SH-SY5Y (cell line): ENCODE results near the gene CEP131.

Experiments used
- GATA2 ChIP-seq: IDR thresholded peaks from 2 replicates; pipeline ENCODE4 v1.6.1; 2011; ENCODE audit warnings: mild to moderate bottlenecking, low read depth, low read length
- GATA3 ChIP-seq: IDR thresholded peaks from 2 replicates; pipeline ENCODE4 v1.6.1; 2011; ENCODE audit warnings: low read depth, mild to moderate bottlenecking, low read length, moderate library complexity

DNA sequence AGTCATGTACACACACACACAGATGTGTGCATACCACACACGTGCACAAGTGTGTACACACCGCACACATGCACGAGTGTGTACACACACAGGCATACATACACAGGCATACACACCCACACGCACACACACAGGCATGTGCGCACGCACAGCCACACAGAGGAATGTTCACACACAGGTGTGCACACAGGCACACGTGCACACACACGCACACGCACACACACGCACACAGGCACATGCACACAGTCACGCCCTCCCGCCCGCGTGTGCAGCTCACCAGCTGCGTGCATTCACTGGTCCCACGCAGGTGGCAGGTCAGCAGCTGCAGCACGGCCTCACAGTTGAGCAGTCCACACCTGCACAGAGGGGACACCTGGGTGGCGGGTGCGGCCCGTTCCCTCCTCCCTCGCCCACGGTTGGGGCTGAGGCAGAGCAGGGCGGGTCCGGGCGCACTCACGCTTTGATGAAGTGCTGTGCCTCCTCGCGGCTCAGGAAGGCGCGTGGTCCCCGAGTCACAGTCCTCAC lies 8.4 kb upstream of the CEP131 start:
- TF ChIP-seq GATA2 = no peak
- TF ChIP-seq GATA3 = no peak
